ENCODE measurements around the gene GLCE.

GLCE gene

DNA sequence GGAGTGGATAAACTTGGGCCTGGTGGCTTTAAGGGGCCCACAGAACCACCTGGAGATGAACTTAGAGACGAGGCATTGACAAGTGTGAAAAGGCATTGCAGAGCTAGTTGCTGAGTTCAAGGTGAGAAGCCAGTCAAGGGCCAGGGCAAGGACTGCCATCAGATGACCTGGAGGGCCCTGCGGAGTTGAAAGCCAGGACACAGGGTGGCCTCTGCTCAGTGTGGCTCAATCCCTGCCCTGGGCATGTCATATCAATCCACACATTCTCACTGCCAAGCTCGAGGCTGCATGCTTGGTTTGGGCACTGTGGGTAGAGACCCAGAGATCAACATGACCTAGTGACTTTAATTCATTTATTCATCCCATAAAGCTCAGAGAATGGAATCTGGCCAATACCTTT, 147.5 kb downstream of the GLCE start:
- Histone ChIP-seq H3K36me3 (ENCODE audit: control insufficient read depth, insufficient read depth, low read length) (no peaks in the 10 kb centered on the region), H3K4me3 (replicated peaks; ENCODE audit: low read depth, low read length) (no peak overlapping the region), H3K27me3 (replicated peaks; ENCODE audit: control insufficient read depth, insufficient read depth, low read length) (no peaks in the 10 kb centered on the region; the same call in 1 of the 2 replicates)
- no peak for DNase-seq (ENCODE audit: extremely low read depth, insufficient read length)
- TF ChIP-seq, protein P1, sequence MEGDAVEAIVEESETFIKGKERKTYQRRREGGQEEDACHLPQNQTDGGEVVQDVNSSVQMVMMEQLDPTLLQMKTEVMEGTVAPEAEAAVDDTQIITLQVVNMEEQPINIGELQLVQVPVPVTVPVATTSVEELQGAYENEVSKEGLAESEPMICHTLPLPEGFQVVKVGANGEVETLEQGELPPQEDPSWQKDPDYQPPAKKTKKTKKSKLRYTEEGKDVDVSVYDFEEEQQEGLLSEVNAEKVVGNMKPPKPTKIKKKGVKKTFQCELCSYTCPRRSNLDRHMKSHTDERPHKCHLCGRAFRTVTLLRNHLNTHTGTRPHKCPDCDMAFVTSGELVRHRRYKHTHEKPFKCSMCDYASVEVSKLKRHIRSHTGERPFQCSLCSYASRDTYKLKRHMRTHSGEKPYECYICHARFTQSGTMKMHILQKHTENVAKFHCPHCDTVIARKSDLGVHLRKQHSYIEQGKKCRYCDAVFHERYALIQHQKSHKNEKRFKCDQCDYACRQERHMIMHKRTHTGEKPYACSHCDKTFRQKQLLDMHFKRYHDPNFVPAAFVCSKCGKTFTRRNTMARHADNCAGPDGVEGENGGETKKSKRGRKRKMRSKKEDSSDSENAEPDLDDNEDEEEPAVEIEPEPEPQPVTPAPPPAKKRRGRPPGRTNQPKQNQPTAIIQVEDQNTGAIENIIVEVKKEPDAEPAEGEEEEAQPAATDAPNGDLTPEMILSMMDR (IDR thresholded peaks at IDR 0.05; ENCODE audit: insufficient read depth, low read length, poor library complexity, severe bottlenecking), result no peak

DNA sequence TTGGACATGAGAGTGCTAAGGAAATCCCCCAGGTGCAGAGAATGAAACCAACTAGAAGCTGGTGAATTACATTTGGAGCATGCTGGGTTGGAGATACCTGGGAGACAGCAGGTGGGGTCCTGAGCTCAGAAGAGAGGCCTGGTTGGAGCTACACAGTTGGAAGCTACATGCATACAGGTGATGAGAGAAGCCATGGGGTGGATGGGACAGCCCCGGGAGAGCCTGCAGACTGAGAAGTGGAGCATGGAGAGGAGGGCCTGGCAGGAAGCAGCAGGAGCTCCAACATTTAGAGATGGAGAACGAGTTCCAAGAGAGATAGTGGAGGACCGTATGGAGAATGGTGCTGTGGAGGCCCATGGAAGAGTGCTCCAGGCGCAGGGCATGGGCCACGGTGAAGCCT, 148.5 kb downstream of the GLCE start:
- Histone ChIP-seq H3K36me3 (ENCODE audit: control insufficient read depth, insufficient read depth, low read length) (no peaks in the 10 kb centered on the region), H3K4me3 (replicated peaks; ENCODE audit: low read depth, low read length) (no peak overlapping the region), H3K27me3 (replicated peaks; ENCODE audit: control insufficient read depth, insufficient read depth, low read length) (no peaks in the 10 kb centered on the region; the same call in 1 of the 2 replicates)
- TF ChIP-seq, protein P1 (IDR thresholded peaks at IDR 0.05; ENCODE audit: insufficient read depth, low read length, poor library complexity, severe bottlenecking), result no peak
- no peak for DNase-seq (ENCODE audit: extremely low read depth, insufficient read length)

DNA sequence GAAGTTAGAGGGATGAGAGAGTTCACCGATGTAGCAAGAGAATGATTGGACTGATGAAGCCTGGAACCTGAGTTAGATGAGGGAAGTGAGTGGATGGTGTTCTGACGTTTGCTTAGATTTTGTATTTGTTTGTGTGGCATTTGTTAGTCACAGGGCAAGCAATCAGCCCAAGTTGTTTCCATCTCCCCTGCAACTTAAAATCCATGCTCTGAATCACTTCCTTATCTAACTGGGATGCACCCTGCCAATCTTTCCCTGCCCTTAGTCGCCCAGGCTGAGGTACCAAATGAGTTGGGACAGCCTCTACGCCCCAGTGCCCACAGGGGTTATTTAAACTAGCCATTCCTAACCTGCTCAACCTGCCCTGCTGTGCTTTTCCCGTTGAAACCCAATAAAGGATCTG, 150.9 kb downstream of the GLCE start:
- no peak for DNase-seq (ENCODE audit: extremely low read depth, insufficient read length)

DNA sequence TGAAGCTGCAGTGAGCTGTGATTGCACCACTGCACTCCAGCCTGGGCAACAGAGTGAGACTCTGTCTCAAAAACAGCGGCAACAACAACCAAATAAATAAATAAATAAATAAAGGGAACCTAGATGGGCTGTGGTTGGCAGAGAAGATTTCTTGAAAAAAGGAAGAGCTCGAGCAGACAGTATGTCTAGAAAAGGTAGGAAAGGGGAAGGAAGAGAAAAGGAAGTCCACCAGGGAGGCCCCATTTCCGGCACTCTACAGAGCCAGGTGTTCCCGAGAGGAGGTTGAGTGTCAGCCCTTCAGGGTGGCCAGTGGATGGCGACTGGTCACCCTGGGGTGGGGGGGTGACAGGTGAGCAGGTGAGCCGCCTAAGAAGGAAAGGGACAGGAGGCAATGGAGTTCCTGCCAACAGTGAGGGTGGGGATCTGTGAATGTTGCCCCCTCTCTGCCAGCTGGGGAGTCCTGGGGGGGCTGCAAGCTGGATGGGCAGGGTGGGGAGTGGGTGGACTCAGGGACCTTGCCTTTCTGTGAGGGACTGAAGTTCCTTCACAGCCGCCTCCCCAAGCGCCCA, 153.1 kb downstream of the GLCE start:
- no peaks in the 10 kb centered on the region; the same call in 1 of the 2 replicates for H3K27me3 ChIP-seq (replicated peaks; ENCODE audit: control insufficient read depth, insufficient read depth, low read length)
- no peak for DNase-seq (ENCODE audit: extremely low read depth, insufficient read length)
- H3K4me3 ChIP-seq (replicated peaks; ENCODE audit: low read depth, low read length), result no peak overlapping the region
- TF ChIP-seq, protein P1 (IDR thresholded peaks at IDR 0.05; ENCODE audit: insufficient read depth, low read length, poor library complexity, severe bottlenecking), result no peak
- H3K36me3 ChIP-seq (ENCODE audit: control insufficient read depth, insufficient read depth, low read length), result no peaks in the 10 kb centered on the region

More for the DNA sequence above, 150.9 kb downstream of the GLCE start:
- TF ChIP-seq, protein P1 (IDR thresholded peaks at IDR 0.05; ENCODE audit: insufficient read depth, low read length, poor library complexity, severe bottlenecking), result no peak
- H3K36me3 ChIP-seq (ENCODE audit: control insufficient read depth, insufficient read depth, low read length), result no peaks in the 10 kb centered on the region
- no peak overlapping the region for H3K4me3 ChIP-seq (replicated peaks; ENCODE audit: low read depth, low read length)
- no peaks in the 10 kb centered on the region; the same call in 1 of the 2 replicates for H3K27me3 ChIP-seq (replicated peaks; ENCODE audit: control insufficient read depth, insufficient read depth, low read length)

DNA sequence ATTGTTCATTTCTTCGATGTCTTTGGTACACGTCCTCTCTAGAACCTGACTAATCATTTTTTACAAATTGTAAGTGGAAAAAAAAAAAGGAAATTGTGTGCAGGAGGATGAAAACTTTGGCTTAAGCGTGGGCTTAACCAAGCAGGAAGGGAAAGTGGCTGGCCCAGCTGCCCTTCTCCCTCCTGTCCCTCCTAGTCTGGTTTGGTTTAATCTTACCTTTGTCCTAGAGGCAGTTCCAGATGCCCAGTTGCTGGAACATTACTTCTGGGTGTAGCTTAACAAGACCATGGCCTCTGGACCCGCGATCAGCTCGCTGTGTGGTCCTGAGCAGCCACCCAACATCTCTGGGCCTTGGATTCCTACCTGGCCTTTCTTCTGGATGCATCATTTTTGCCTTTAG, 153.7 kb downstream of the GLCE start:
- no peak for DNase-seq (ENCODE audit: extremely low read depth, insufficient read length)
- Histone ChIP-seq H3K27me3 (replicated peaks; ENCODE audit: control insufficient read depth, insufficient read depth, low read length) (no peaks in the 10 kb centered on the region; the same call in 1 of the 2 replicates), H3K4me3 (replicated peaks; ENCODE audit: low read depth, low read length) (no peak overlapping the region), H3K36me3 (ENCODE audit: control insufficient read depth, insufficient read depth, low read length) (no peaks in the 10 kb centered on the region)
- TF ChIP-seq, protein P1 (IDR thresholded peaks at IDR 0.05; ENCODE audit: insufficient read depth, low read length, poor library complexity, severe bottlenecking), result no peak

DNA sequence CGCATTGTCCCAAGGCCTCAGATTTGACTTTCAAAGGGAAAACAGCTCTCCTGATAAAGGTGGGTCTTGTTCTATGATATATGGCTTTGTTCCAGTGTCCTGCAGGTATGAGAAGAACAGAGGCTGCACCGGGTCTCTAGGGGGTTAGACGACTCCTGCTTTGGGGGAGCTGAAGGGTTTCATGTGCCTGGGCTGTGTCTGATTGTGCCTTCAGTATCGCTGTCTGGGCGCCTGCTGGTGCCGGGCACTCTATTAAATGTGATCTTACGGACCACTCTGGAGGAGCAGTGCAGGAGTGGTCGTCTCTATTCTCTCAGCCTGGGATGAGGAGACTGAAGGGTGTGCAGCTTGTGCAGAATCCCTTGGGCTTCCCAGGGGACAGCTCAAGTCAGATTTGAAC, 154.3 kb downstream of the GLCE start:
- TF ChIP-seq, protein P1 (IDR thresholded peaks at IDR 0.05; ENCODE audit: insufficient read depth, low read length, poor library complexity, severe bottlenecking), result no peak
- H3K27me3 ChIP-seq (replicated peaks; ENCODE audit: control insufficient read depth, insufficient read depth, low read length), result no peaks in the 10 kb centered on the region; the same call in 1 of the 2 replicates
- H3K4me3 ChIP-seq (replicated peaks; ENCODE audit: low read depth, low read length), result no peak overlapping the region
- DNase-seq (ENCODE audit: extremely low read depth, insufficient read length), result no peak
- H3K36me3 ChIP-seq (ENCODE audit: control insufficient read depth, insufficient read depth, low read length), result no peaks in the 10 kb centered on the region
